Non-pigmented ciliary epithelial cell (primary cell): Measurements from ENCODE around the gene GRID1.

Source experiments
- DNase-seq: peaks from one replicate; pipeline ENCODE4 v3.0.0-alpha.2; 2010; ENCODE audit warnings: low read depth

The GRID1 gene

GRCh38 chr10:86353506-86354485 lies 12.8 kb downstream of the GRID1 start:
- DNase-seq: no peak

DNA sequence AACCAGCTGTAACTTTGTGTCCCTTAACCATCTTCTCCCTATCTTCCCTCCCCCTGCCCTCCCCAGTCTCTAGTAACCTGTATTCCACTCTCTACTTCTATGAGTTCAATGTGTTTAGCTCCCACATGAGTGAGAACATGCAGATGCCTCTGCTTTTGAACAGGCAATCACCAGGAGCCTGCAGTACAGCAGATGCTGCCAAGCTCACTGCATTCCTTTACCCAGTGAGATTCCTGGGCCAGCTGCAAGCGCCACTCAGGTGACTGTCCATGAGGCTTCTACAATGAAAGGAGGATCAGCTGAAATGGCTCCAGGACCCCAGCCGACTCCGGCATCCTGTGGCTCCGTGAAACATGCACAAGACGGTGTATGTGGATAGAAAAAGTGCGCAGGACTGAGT lies 15.7 kb downstream of the GRID1 start:
- DNase-seq: no peak

DNA sequence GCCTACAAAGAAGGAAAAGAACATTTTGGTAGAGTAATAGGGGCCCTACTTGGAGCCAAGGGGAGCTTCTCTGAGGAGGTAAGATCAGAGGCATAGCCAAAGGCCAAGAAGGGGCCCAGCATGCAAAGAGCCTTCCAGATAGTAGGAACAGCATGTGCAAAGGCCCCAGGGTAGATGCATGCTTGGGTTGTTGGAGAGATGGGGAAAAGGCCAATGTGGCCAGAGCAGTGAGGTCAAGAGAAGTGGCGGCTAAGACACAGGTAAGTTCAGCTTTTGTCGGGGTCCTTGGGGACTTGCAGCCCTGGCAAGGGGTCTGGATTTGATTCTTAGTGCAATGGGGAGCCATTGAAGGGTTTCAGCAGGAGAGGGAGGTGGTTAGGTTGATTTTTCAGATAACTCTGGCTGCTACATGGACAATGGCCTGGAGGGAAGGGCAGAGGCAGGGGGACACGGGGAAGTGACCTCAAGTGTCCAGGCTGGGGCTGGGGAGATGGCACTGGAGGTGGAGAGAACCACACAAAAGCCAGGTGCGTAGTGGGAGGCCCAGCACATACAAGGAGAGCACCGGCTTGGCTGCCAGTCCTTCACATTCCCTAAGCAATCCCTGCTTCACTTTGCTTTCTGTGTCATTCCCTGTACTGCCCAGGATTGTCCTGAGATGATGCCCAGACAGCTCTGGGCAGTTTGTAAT lies 16.5 kb downstream of the GRID1 start:
- DNase-seq: no peak

DNA sequence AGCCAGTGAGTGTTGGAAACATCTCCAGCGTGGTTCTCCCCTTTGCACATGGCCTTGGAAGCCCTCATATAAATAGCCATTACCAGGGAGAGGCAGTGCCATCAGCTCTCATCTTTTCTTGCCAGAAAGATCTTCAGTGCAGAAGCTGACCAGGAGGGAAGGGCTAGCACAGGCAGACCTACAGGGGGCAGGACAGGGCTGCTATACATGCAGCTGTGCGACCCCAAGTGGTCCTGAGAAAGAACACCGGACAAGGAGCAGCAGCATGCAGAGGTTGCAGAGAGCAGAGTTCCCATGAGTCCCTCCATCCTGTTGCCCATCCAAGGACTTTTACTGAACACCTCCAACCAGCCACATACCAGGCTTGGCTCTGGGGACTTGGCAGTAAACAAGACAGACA lies 17.1 kb downstream of the GRID1 start:
- DNase-seq: no peak

DNA sequence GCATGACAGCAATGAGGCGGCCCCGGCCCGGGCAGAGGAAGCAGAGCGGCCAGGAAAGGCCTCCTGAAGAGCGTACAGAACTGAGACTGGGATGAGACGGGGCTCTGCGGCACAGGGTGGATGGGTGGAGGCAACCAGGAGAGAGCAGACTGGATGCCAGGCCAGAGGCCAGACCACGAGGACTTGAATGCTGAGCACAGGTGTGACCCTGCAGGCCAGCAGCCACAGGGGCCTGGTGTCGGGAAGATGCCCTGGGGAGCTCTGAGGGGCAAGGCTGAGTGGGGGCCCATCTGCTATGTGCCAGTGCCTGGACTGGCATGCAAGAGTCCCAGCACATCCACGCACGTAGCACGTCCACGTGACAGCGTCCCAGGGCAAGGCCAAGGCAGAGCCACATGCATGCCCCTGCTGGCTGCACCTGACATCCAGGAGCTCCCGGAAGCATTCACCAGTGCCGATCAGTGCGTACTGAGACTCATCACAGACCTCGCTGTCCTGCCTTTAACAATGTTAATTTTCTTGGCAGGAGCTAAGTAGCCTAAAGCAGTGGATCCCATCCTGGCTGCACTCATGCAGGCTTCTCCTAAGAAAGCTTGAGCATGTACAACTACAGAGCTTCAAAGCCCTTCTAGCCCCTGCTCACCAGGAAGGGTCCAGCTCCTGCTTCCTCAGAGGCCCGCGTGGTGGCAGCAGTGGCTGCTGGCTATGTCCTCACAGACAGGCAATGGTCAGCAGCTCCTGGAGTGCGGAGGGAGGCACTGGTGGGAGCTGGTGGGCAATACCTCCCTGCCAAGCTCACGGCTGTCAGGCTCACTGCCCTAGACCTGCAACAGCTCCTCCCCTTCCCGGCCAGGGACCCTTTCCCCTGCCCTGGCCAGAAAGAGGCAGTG lies 18.0 kb downstream of the GRID1 start:
- no peak for DNase-seq

- DNase-seq: no peak
Observed at GRCh38 chr10:86347856-86348255, 18.7 kb downstream of the GRID1 start.

DNA sequence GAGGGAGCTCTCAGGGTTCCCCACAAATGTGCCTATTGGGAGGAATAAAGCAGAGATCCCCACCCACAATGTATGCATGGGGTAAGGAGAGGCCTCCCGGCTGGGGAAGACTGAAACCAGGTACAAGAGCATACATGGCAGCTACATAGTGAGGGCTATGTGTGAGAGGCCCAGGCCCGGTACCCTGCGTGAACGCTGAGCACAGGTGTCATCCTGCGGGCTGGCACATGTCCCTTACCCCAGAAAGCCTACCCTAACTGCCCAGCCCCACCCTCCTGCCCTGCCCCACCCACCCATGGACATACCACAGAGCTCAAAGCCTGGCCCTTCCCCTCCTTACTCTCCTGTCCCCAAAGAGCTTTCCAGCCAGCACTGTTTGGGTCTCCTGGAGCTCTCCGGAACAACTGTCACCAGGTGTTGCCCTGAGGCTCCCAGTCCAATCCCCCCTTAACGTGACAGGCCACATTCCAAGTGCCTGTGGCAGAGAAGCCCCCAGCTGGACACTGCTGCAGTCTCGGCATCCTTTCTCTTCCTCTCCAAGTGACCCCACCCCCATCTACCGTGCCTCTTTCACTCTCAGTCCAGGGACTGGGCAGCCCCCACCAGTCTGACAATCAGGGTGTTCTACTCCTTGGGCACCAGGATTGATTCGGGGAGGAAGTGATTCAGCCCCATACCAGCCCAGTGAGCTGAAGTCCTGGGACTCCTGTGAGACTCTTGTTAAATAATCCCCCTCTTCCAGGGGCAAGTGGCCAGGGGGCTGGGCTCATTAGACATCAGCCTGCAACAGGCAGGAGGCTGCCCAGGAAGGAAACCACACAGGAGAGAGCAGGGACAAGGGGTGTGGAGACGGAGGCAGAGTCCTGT lies 19.6 kb downstream of the GRID1 start:
- no peak for DNase-seq

GRCh38 chr10:86345859-86346798 lies 20.5 kb downstream of the GRID1 start:
- no peak for DNase-seq

DNA sequence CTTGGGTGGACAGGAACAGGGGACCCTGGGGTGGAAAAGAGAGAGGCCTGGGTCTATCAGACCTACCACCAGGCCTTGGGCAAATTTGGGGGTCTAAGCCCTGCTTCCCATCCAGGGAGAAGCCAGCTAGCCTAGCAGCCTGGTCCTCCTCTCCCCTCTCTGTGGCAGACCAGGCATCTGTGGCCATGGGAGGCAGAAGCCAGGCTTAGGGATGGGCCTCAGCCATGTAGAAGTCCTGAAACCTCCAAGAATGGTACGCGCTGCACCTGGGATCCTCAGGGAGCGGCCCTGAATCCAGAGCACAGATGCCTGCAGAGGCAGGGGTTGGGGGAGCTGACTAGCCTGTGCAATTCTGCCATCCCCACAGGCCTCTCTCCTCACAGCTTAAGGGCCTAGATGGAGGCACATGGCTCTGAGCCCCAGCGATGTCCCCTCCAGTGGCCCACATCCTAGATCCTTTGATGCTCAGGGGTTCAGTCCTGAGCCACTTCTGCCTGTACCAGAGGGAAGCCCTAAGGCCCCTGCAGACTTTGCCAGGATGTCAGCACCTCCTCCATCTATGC lies 21.2 kb downstream of the GRID1 start:
- DNase-seq: no peak

GRCh38 chr10:86344714-86345161 lies 21.9 kb downstream of the GRID1 start:
- DNase-seq: no peak

DNA sequence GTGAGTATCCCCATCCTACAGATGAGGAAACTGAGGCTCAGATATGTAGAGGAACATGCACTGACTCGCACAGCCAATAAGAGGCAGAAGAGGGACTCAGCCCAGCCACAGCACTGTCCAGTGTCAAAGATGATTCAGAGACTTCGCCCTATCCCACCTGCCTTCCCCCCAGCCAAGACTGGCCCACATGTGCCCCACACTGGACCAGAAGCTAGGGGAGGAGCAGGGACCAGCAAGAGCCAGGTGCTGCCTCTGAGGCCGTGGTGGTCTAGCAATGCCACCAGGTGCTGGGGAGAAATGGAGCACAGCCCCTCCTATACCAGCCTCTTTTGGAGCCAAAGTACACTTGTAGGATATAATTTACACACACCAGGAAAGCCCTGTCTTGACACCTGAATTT lies 22.3 kb downstream of the GRID1 start:
- DNase-seq: no peak

DNA sequence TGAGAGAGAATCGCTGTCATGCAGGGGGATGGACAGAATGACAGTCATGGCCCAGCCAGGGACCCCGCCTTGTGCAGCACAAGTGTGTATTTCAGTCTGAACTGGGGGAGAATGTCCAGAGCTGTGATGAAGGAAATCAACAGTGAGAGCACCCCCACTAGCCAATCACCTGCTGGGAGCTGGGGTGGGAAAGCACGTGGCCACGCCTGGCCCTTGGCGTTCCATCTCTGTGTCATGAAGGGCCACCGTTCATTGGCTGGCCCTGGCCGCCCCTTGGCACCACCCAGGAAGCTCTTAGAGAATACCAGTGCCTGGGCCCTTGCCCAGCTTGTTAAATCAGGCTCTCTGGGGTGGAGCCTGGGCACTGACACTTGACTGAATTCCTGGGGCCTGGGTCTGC lies 22.8 kb downstream of the GRID1 start:
- DNase-seq: no peak

DNA sequence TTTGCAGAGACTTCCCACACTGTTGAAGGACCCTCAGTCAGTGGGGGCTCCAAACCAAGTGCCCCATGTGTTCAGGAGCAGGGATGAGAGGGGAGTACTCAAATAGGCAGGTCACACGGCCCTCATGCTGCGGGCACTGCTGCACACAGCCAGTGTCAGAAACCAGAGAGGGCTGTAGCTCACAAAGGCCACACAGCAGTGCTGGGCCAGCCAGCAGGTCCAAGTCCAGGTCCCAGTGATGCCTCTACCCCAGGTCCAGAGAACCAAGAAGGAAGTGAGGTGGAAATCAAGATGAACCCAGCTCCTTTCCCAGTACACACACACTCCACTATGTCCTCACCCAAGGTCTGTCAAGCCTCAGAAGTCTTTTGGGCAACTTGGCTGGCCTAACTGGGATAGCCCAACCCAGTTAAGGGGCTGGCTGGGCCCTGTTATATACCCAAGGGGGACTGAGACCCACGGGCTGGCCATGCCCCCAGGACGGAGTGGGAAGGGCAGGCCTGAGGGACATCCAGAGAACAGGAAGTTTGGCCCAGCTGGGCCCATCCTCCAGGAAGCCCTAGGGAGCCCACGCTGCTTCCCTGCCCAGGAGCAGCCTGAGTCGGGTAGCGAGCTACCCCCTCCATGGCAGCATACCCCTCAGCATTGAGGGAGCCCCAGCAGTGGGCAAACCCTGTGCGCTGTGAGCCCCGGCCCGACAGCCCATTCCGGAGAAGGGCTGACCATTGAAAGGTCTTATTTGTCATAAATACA lies 24.3 kb downstream of the GRID1 start:
- DNase-seq: no peak

DNA sequence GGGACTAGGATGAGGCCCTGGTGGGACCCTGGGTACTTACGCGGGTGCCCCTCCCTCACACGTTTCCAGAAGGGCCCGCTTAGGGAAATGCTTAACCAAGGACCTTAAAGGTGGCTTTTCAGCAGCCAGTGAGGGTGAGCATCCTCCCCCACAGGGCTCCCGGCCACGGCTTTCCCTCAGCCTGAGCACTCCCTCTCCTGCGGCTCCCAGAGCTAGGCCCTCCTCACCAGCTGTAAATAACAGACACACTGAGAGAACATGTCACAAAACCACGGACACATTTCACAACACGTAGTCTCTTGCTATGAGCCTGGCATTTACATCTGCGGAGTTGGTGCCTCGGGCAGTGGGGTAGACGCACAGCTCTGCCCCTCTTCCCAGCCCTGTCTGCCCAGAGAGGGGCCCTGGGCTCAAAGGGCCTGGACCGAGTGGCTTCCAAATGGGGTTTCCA lies 25.2 kb downstream of the GRID1 start:
- DNase-seq: no peak

DNA sequence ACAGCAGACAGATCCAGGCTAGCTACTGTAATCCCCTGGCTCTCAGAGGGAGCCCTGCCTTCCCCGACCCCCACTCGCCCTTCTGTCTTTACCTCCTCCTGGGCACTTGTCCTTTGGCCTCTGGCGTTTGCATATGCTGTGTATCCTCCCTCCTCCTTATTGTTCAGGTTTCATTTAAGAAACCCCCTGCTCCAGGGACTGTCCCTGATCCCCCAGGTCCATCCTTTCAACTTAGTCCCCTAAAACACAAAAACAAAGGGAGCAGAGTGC lies 25.7 kb downstream of the GRID1 start:
- no peak for DNase-seq

- DNase-seq: no peak
Observed at GRCh38 chr10:86340176-86340990, 26.2 kb downstream of the GRID1 start.

DNA sequence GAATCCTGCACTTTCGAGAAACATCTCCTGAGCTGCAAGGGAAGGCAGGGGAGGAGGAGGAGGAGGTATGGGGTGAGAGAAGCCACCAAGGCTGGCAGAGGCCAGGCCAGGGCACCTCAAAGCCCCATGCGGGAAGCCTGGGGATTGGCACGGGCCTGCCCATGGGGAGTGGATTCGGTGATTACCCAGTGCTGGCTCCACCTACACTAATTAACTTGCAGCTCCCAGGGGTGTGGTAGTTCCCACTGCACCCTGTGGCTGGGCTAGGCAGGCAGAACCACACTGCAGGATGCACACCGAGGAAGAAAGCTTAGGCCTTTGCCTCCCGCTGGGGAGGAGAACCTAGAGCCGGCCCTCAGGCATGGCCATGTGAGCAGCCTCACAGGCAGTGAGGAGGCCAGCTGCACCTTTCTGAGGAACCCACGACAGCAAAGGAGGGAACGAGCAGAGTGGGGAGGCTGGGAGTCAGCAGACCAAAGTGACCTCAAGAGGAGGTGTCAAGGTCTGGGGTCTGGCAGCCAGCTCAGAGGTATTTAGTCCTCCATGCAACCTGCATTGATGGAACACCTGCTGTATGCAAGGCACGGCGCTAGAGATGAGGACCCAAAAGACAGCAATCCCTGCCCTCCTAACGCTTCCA lies 27.2 kb downstream of the GRID1 start:
- DNase-seq: no peak

DNA sequence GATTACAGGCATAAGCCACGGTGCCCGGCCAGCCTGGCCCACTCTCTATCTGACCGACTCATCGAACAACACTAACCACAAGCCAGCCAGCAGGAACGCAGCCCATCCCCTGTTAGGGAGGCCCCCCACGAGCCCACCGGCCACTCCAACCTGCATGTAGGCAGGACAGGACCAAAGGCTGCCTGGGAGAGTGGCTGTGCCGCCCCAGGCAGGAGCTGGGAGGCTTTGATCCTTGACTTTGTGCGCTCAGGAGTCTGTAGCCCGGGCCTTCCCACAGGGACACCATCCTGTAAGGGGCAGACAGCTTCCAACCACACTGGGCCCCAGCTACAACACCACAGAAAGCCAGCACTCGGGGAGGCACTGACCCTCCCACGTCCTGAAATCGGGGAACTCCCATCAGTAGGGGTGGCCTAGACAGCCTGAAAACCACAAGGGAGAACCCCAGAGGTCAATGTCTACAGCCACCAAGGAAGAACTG lies 29.4 kb downstream of the GRID1 start:
- no peak for DNase-seq
